Trophoblast cell (in vitro differentiated cells and primary cell): ENCODE results near the gene NDUFV1.

Experiments used
- DNase-seq, 2 donors: peaks; one replicate each; pipeline ENCODE4 v3.0.0-alpha.2; 2016
- H2AFZ ChIP-seq: 2 replicates; pipeline ENCODE4 v1.6.1; 2013; ENCODE audit warnings: low read length, moderate library complexity, mild to moderate bottlenecking; ENCODE audit not compliant: insufficient read depth, poor library complexity
- H2AK5ac ChIP-seq: 2 replicates; pipeline ENCODE4 v1.6.1; 2013; ENCODE audit warnings: mild to moderate bottlenecking, low read length
- H2BK120ac ChIP-seq: 2 replicates; pipeline ENCODE4 v1.6.1; 2013; ENCODE audit warnings: low read length, mild to moderate bottlenecking, moderate library complexity; ENCODE audit not compliant: insufficient read depth, poor library complexity
- H2BK12ac ChIP-seq: 2 replicates; pipeline ENCODE4 v1.6.1; 2013; ENCODE audit warnings: mild to moderate bottlenecking, low read length, moderate library complexity
- H2BK5ac ChIP-seq: 2 replicates; pipeline ENCODE4 v1.6.1; 2013; ENCODE audit warnings: low read length, low read depth, moderate library complexity, mild to moderate bottlenecking; ENCODE audit not compliant: poor library complexity
- H3K14ac ChIP-seq: 2 replicates; pipeline ENCODE4 v1.6.1; 2013; ENCODE audit warnings: mild to moderate bottlenecking, low read length
- H3K18ac ChIP-seq: 2 replicates; pipeline ENCODE4 v1.6.1; 2013; ENCODE audit warnings: mild to moderate bottlenecking, low read length
- H3K23ac ChIP-seq: 2 replicates; pipeline ENCODE4 v1.6.1; 2013; ENCODE audit warnings: low read length
- H3K27ac ChIP-seq: 2 replicates; pipeline ENCODE4 v1.5.1; 2013; ENCODE audit warnings: low read depth, mild to moderate bottlenecking, inconsistent platforms, low read length, moderate library complexity
- H3K27me3 ChIP-seq: 2 replicates; pipeline ENCODE4 v1.6.1; 2013; ENCODE audit warnings: inconsistent platforms, mild to moderate bottlenecking, low read length, moderate library complexity; ENCODE audit not compliant: insufficient read depth
- H3K36me3 ChIP-seq, 2 experiments: 1 replicate in 1 of 2; 2 replicates in 1 of 2; pipeline ENCODE4 v1.6.1; 2013; ENCODE audit warnings: low read length in 2 of 2, mild to moderate bottlenecking in 2 of 2, moderate library complexity in 1 of 2; ENCODE audit not compliant: insufficient read depth in 2 of 2, control insufficient read depth in 1 of 2
- H3K4ac ChIP-seq: 2 replicates; pipeline ENCODE4 v1.6.1; 2013; ENCODE audit warnings: low read depth, mild to moderate bottlenecking, low read length, moderate library complexity
- H3K4me1 ChIP-seq, 2 experiments: 1 replicate in 1 of 2; 2 replicates in 1 of 2; pipeline ENCODE4 v1.6.1; 2013; ENCODE audit warnings: low read length in 2 of 2, mild to moderate bottlenecking in 2 of 2, moderate library complexity in 1 of 2; ENCODE audit not compliant: insufficient read depth in 2 of 2, control insufficient read depth in 1 of 2
- H3K4me2 ChIP-seq: 2 replicates; pipeline ENCODE4 v1.6.1; 2013; ENCODE audit warnings: inconsistent platforms, mild to moderate bottlenecking, low read length, moderate library complexity
- H3K4me3 ChIP-seq: 2 replicates; pipeline ENCODE4 v1.5.1; 2013; ENCODE audit warnings: mild to moderate bottlenecking, low read depth, low read length, inconsistent platforms
- H3K79me1 ChIP-seq: one replicate; pipeline ENCODE4 v1.6.1; 2013; ENCODE audit warnings: low read length
- H3K79me2 ChIP-seq: 2 replicates; pipeline ENCODE4 v1.6.1; 2013; ENCODE audit warnings: low read length, mild to moderate bottlenecking; ENCODE audit not compliant: control insufficient read depth, insufficient read depth, poor library complexity
- H3K9ac ChIP-seq: 2 replicates; pipeline ENCODE4 v1.6.1; 2013; ENCODE audit warnings: mild to moderate bottlenecking, low read length
- H3K9me3 ChIP-seq: 2 replicates; pipeline ENCODE4 v1.6.1; 2013; ENCODE audit warnings: low read depth, mild to moderate bottlenecking, control low read depth, inconsistent platforms, low read length; ENCODE audit not compliant: insufficient read depth
- H4K12ac ChIP-seq: 2 replicates; pipeline ENCODE4 v1.6.1; 2013; ENCODE audit warnings: low read depth, mild to moderate bottlenecking, low read length, moderate library complexity
- H4K8ac ChIP-seq: 2 replicates; pipeline ENCODE4 v1.6.1; 2013; ENCODE audit warnings: low read depth, mild to moderate bottlenecking, low read length, moderate library complexity
- H4K91ac ChIP-seq: one replicate; pipeline ENCODE4 v1.6.1; 2013; ENCODE audit warnings: low read depth, mild to moderate bottlenecking, low read length, moderate library complexity
- WGBS: extraction: QIAGEN DNeasy Blood & Tissue Kit; methylation state at CpG from one replicate; pipeline ENCODE4 v1.1.7; 2013; ENCODE audit warnings: missing lambda C conversion rate; ENCODE audit not compliant: insufficient read length, insufficient coverage; ENCODE audit errors: extremely low coverage; 5-methylcytosine and 5-hydroxymethylcytosine counted together

NDUFV1 gene

GRCh38 chr11:67645521-67646461 is 39.1 kb downstream of the NDUFV1 start:
- no peaks in the 10 kb centered on the region for H3K79me1 ChIP-seq
- no peak overlapping the region for H3K14ac ChIP-seq
- no peak overlapping the region for H4K91ac ChIP-seq
- no peak overlapping the region for H3K4ac ChIP-seq
- no peak overlapping the region for H2AK5ac ChIP-seq
- no peaks in the 10 kb centered on the region for H3K79me2 ChIP-seq
- no peak overlapping the region for H3K9ac ChIP-seq
- no peak overlapping the region for H2BK120ac ChIP-seq
- H3K18ac ChIP-seq: no peak overlapping the region
- no peak overlapping the region for H3K4me3 ChIP-seq
- no peak overlapping the region for H3K4me2 ChIP-seq
- H2BK5ac ChIP-seq: no peak overlapping the region
- no peak for DNase-seq
- H4K12ac ChIP-seq: no peak overlapping the region
- no CpG with 5 or more reads among the region's 24 CpGs for whole genome bisulfite sequencing
- no peak overlapping the region for H2AFZ ChIP-seq
- H2BK12ac ChIP-seq: no peak overlapping the region
- H3K9me3 ChIP-seq: peaks cover 7% of the 10 kb centered on the region
- H3K4me1 ChIP-seq: no peaks in the 10 kb centered on the region
- H4K8ac ChIP-seq: no peak overlapping the region
- H3K36me3 ChIP-seq: no peaks in the 10 kb centered on the region
- H3K27ac ChIP-seq: no peak overlapping the region
- H3K27me3 ChIP-seq: no peaks in the 10 kb centered on the region
- no peak overlapping the region for H3K23ac ChIP-seq

- no peak overlapping the region for H3K18ac ChIP-seq
- no peak overlapping the region for H2AK5ac ChIP-seq
- no peak overlapping the region for H3K4me2 ChIP-seq
- H3K14ac ChIP-seq: no peak overlapping the region
- no peaks in the 10 kb centered on the region for H3K4me1 ChIP-seq
- H3K79me1 ChIP-seq: no peaks in the 10 kb centered on the region
- no peaks in the 10 kb centered on the region for H3K79me2 ChIP-seq
- H3K4ac ChIP-seq: no peak overlapping the region
- no peak overlapping the region for H4K8ac ChIP-seq
- no peak for DNase-seq
- no CpG with 5 or more reads among the region's 24 CpGs for WGBS
- H4K91ac ChIP-seq: no peak overlapping the region
- no peak overlapping the region for H3K4me3 ChIP-seq
- no peak overlapping the region for H4K12ac ChIP-seq
- H3K23ac ChIP-seq: no peak overlapping the region
- H2AFZ ChIP-seq: no peak overlapping the region
- H3K36me3 ChIP-seq: no peaks in the 10 kb centered on the region
- no peak overlapping the region for H2BK12ac ChIP-seq
- no peak overlapping the region for H2BK5ac ChIP-seq
- no peak overlapping the region for H3K27ac ChIP-seq
- H3K9ac ChIP-seq: no peak overlapping the region
- no peak overlapping the region for H2BK120ac ChIP-seq
- H3K9me3 ChIP-seq: peaks cover 4% of the 10 kb centered on the region
- H3K27me3 ChIP-seq: no peaks in the 10 kb centered on the region
Measured at GRCh38 chr11:67646535-67647336, 40.0 kb downstream of the NDUFV1 start.

GRCh38 chr11:67647471-67647870 is 40.7 kb downstream of the NDUFV1 start:
- no peak overlapping the region for H3K4me3 ChIP-seq
- H3K23ac ChIP-seq: no peak overlapping the region
- DNase-seq: no peak
- no peak overlapping the region for H2BK5ac ChIP-seq
- no peak overlapping the region for H3K14ac ChIP-seq
- H2AFZ ChIP-seq: no peak overlapping the region
- H3K79me1 ChIP-seq: no peaks in the 10 kb centered on the region
- no peak overlapping the region for H3K4me2 ChIP-seq
- H4K91ac ChIP-seq: no peak overlapping the region
- no peak overlapping the region for H4K8ac ChIP-seq
- no CpG with 5 or more reads among the region's 15 CpGs for WGBS
- H3K9me3 ChIP-seq: peaks cover 4% of the 10 kb centered on the region
- no peaks in the 10 kb centered on the region for H3K79me2 ChIP-seq
- H4K12ac ChIP-seq: no peak overlapping the region
- H2BK12ac ChIP-seq: no peak overlapping the region
- no peak overlapping the region for H2AK5ac ChIP-seq
- H3K18ac ChIP-seq: no peak overlapping the region
- no peak overlapping the region for H3K4ac ChIP-seq
- H2BK120ac ChIP-seq: no peak overlapping the region
- H3K9ac ChIP-seq: no peak overlapping the region
- no peaks in the 10 kb centered on the region for H3K27me3 ChIP-seq
- H3K36me3 ChIP-seq: no peaks in the 10 kb centered on the region
- H3K27ac ChIP-seq: no peak overlapping the region
- no peaks in the 10 kb centered on the region for H3K4me1 ChIP-seq

GRCh38 chr11:67648140-67648795 is 41.5 kb downstream of the NDUFV1 start:
- Histone ChIP-seq H3K4me3 (no peak overlapping the region), H3K79me2 (no peaks in the 10 kb centered on the region), H4K8ac (no peak overlapping the region), H3K9me3 (peaks cover 4% of the 10 kb centered on the region), H2BK120ac (no peak overlapping the region), H2BK12ac (no peak overlapping the region), H2BK5ac (no peak overlapping the region), H3K4ac (no peak overlapping the region), H3K27ac (no peak overlapping the region), H2AFZ (no peak overlapping the region), H4K91ac (no peak overlapping the region), H3K36me3 (no peaks in the 10 kb centered on the region), H3K9ac (no peak overlapping the region), H2AK5ac (no peak overlapping the region), H3K23ac (no peak overlapping the region), H4K12ac (no peak overlapping the region), H3K18ac (no peak overlapping the region), H3K4me1 (no peaks in the 10 kb centered on the region), H3K27me3 (no peaks in the 10 kb centered on the region), H3K79me1 (no peaks in the 10 kb centered on the region), H3K14ac (no peak overlapping the region), H3K4me2 (no peak overlapping the region)
- no CpG with 5 or more reads among the region's 12 CpGs for WGBS
- peak; percentile 26 to 68 for DNase-seq
